G401.6 (cell line): ENCODE measurements around the gene PLCB1.
A peak's percentile ranks its signal among the peaks of the same experiment; 100 is the strongest.
"Not testable (repeated sequence)": the region's sequence is repeated elsewhere in the genome, so short reads cannot be mapped to it uniquely, and the experiment has no call there.

Source experiments
- FAIRE-seq: peaks from 2 replicates; lab custom pipeline; 2012; peaks lifted over from hg19 to GRCh38; lab: Jason Lieb, UNC

The PLCB1 gene

DNA sequence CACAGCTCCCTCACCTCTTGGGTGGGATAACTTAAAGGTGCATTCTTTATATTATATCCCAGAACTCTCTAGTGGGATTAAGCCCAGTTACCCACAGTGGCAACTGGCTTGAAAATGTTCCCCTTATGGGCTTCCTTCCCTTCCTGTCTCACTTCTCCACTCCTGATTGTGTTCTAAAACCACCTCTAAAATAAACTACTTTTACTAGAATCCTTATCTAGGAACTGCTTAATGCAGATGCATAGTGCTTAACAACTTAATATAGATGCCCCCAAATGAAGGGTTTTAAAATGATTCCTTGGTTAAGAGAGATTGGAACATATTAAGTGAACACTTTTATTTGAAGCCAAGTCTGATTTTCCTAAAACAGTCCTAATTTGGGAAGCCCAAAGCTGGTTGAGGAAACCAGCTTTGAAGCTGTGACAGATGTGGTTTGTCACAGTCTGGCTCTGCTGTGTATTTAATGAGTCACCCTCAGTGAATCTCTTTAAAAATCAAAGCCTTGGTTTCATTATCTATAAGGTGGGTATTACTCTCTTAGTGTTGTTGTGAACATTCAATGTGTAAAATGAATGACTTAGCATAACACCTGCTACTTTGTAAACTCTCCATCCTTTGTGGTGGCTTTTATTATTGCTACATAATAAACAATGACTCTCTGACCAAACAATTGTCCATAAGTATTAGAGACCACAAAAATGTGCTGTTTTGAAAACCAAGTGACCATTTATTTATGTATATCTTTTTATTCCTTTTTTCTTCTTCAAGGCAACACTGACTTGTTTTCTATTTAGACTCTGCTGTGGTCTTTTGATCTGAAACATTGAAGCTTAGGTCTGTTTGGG is 24.4 kb downstream of the PLCB1 start:
- no peak for FAIRE-seq

DNA sequence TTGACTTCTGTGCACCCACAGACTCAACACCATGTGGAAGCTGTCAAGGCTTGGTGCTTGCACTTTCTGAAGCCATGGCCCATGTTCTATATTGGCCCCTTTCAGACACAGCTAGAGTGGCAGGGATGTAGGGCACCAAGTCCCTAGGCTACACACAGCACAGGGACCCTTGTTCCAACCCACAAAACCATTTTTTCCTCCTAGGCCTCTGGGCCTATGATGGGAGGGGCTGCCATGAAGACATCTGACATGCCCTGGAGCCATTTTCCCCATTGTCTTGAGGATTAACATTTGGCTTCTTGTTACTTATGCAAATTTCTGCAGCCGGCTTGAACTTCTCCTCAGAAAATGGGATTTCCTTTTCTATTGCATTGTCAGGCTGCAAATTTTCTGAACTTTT is 27.2 kb downstream of the PLCB1 start:
- FAIRE-seq, result not testable (repeated sequence)

DNA sequence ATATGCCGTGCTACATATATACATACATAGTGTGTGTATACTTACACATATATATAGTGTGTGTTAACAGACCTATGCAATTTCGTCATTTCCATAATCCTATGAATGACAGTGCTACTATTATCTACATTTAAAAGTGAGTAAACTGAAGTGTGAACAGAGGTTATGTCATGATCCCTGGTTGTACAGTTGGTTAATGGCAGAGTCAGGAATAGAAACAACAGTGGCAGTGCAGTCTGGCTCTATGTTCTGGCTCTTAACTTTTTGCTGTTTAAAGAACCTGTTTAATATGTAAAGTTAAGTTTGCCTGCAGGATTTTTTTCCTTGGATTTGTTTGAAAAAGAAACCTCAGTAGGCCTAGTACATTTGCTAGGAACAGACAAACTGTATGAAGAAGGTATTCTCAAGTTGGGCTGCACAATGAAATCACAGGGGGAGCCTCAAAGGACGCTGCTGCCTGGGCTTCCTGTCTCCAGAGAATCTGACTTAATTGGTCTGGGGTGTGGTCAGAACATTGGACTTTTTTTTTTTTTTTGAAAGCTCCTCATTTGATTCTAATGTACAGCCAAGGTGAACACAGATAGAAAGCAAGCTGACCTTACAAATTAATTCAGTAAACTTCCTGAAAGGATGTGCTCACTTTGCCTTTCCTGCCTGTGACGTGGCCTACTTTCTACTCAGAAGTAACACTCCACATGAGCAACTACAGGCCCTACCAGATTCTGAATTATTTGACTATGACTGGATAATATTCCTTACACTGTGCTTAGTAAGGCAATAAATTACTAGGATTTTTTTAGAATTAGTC is 29.4 kb downstream of the PLCB1 start:
- no peak for FAIRE-seq

DNA sequence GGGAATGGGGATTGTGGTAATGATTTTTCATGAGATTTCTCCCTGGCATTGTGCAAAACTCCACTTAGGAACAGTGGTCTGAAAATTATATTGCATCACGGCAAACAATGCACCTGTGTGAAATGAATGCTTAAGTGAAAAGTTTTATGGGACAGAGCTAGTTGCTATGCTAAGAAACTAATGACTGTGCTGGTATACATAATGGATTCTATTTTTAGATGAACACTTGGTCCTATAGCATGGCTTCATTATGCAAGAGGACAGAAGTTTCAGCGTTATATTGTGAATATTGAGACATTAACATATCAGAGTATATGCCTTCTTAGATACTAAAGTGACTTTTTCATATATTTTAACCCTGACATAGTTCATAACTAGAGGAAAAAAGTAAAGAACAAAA is 30.5 kb downstream of the PLCB1 start:
- no peak for FAIRE-seq

DNA sequence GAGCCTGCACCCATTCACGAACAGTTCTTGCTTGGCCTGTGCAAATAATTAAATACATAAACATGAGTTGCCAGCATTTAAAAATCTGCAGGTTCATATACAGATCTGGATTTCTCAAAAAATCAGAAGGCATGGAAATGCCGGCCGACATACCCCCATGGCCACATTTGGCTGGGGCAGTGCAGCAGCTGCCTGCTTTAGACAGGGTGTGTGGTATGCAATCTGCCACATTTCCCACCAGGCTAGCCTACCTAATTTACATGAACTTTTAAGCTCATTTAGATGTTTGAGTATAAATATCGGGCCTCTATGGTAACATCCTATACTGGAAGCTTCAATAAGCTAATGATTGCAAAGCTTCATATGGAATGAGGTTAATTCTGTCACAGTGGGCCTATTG is 31.5 kb downstream of the PLCB1 start:
- FAIRE-seq, result no peak

DNA sequence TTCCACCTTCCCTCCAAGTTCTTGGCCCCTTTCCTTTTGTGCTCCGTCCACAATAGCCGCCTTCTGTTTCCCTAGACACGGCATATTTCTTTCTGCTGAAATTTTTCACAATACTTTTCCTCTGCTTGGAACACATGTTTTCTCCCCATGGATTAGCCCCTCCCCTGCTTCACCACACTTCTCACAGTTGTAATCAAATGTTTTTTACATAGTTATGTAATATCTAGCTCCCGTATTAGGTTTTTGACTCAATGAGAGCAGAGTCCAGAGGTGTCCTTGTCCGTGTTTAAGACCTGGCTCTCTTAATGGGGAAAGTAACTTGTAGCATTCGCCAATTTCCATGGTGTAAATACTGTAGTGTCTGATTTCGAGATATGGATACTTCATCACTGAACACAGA is 34.7 kb downstream of the PLCB1 start:
- FAIRE-seq, result no peak

DNA sequence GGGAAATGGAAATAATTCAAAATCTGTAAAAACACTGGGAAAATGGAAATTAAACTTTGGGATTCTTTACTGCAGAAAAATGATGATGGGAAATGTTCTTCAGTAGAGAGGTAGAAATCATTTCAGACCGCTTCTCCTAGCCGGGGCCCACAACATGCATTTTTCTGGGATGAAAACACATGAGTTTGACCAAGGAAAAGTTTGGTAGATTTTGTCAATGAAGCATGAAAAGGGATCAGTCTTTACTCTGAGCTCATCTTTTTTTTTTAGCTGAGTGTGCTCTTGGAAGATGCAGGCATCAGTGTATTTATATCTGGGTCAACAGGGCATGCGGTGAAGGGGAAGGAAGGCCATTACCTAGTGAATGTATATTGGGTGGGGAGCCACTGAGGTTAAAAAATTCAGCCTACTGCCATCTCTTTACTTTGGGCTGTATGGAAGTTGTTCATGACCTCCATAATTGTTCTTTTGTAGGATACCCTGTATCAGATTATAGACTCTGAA is 36.8 kb downstream of the PLCB1 start:
- FAIRE-seq, result no peak

DNA sequence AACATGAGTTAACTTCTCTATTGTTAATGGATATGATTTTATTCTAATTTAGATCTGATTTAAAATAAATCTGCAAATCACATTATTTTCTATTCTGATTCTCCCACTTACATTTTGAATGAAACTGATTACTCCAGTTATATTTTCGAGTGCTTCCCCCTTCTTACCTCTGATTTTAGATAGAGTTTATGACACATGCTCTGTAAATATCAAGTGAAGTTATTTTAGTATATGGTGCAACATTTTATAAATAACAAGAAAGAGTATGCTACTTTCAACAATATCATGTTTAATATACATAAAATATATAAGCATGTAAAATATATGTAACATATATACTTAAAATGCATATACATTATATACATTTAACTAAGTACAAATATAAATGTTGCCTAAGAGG is 38.9 kb downstream of the PLCB1 start:
- peak; percentile 6 for FAIRE-seq

DNA sequence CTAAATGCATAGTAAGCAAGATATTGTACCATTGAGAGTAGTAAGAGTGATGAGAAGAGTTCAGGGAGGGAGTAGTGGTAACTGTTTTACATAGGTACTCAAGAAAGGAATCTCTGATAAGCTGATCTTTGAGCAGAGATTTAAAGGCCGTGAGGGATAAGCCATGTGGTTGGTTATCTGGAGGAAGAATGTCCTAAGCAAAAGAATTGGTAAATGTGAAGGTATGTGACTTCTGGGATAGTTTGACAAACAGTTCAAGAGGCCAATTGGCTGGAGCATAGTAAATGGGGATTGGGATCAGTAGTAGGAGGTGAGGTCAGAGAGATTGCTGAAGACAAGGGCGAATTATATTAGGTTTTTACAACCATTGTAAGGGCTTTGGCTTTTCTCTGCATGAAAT is 40.1 kb downstream of the PLCB1 start:
- no peak for FAIRE-seq

DNA sequence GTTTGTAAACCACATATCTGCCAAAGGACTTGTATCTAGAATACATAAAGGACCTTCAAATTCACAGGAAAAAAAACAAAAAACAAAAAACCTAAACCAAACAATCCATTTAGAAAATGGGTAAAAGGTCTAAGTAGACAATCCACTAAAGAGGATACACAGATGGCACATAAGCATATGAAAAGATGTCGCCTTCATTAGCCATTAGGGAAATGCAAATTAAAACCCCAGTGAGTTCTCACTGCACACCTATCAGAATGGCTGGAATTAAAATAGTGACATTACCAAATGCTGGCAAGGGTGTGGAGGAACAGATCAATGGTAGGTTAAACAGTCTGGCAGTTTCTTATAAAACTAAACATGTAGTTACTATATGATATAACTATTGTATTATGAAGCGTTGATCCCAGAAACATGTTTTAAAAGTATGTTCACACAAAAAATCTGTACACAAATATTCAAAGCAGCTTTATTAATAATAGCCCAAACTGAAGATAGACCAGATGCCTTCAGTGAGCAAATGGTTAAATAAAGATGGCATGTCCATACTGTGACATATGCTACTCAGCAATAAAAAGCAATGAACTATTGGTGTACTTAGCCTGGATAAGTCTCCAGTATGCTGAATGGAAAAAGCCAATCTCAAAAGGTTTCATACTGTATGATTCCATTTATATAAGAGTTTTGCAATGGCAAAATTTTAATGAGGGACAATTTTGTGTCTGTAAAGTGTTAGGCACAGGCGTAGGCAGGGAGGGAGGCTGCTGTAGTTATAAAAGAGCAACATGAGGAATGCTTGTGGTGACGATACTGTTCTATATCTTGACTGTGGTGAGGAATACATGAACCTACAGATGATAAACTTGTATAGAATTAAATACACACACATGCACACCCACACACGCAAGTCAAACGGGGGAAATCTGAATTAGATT is 43.9 kb downstream of the PLCB1 start:
- no peak for FAIRE-seq

DNA sequence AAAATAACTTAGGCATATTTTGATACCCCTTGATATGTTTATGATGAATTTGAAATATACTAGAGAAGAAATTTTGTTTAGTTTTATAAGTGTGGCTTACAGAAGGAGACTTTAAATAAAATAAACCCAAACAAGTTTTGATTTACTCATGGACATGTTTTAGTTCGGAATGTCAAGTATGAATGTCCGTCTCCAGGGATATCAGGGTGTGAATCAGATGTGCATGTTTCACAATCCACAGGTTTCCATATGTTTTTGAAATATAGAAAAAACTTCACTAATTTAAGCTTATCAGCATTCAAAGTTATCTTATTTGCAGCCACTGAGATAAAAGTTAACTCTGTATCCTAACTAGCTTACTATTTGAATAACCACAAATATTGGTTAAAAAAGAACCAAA is 51.5 kb downstream of the PLCB1 start:
- no peak for FAIRE-seq

DNA sequence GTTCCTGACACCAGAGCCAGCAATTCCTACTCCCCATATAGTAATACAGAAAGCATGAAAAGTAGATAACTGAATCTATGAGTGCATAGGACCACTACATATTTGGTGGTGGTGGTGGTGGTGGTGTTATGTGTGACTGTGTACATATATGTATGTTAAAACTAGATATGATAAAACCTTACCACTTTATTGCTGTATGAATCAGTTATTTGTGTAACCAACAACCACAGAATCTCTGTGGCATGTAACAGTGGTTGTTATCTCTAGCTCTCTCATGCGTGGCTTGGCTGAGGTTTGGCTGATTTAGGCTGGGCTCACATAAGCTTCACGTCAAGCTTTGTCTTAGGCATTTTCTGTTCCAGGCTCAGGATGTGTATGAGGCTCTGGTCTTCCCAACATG is 55.7 kb downstream of the PLCB1 start:
- FAIRE-seq, result no peak

DNA sequence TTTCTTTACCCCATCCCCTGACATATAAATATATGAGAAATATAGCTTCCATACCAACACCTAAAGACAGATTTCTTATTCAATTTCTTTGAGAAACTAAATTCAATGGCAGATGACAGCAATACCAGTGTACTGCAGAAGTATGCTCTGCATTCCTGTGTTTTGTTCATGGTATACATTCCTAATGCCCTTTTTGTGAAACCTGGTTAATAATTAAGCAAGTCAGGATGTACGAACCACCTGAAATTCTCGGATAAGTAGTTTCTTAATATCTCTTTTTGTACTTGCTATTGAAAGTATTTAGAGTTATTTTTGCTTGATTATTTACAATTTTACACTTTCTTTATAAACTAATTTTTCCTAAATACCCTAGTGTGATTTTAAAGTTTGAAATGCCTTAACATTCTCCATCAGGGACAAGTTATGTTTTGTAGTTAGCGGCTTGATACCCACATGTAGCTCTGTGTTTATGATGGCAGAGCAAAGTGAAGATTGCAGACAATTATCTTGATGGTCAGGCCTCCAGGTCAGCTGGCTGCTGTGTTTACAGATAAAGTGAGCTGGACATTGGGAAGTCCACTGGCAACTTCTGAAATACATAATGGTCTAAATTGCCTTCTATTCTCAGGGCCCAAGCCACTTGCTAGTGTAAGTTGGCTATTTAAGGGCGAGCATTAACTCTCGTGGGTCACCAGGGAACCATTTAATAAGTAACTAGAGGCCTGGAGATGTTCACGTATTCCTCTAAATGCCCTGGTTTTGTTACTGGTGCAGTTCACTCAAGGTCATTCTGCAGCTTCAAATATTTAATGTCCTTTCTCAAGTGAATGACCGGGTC is 58.2 kb downstream of the PLCB1 start:
- no peak for FAIRE-seq

DNA sequence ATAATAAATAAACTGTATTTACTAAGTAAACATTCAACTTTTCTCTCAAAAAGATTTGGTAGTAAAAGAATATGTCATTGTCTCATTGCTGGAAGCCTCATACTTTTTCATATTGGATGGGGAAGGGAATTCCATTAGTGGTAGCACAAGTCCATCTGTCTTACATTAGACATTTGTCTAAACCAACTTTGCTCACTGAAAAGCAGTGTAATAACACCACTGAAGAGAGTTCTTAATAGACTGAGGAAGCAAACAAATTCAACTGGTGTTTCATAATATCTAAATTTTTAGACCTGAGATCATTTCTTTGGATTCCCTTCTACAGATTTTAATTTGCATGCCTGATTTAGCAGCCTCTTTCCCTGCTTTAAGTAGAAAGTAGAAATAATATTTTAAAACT is 62.7 kb downstream of the PLCB1 start:
- FAIRE-seq, result no peak

DNA sequence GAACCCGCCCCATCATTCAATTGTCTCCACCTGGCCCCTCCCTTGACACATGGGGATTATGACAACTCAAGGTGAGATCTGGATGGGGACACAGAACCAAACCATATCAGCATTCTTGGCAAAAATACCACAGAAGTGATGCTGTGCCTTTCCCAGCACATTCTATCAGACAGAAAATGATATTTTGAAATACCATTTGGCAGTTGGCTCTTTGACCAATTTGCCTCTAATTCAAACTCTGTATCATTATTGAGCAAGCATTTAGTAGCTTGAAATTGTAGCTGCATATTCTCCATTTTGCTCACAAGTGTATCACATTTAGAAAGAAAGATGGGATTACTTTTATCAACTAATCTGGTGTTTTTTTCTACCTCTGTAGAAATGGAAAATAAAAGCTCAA is 64.0 kb downstream of the PLCB1 start:
- no peak for FAIRE-seq

DNA sequence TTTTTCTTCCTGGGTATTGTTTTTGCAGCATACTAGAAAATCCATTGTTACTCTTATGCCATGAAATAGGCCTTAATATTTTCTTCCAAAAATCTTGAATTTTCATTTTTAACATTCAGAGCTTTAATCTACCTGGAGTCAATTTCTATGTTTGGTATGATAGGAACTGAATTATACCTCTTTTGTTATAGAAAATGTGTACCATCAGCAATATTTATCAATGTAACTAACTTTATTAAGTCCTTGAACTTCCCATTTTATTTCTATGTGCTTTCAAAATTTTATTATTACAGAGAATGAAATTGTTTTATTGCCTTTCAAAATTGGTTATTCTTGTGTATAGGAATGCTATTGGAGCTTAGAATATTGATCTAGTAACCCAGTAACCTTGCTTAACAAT is 68.2 kb downstream of the PLCB1 start:
- no peak for FAIRE-seq

DNA sequence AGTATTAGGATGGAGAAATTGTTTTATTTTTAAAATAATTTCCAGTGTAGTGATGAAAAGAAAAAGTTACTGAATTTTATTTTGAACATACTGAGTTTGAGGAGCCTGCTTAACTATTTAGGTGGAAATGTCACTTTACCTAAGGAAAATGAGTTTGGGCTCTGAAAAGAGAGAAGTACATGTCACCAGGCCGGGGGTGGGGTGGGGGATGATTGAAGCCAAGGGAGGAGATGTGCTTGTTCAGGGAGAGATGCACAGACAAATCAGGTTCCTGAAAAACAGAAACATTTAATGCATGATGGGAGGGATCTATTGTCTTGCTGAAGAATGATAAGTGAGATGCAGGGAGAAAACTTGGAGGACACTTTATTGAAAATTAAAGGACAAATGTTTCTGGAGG is 71.3 kb downstream of the PLCB1 start:
- no peak for FAIRE-seq

DNA sequence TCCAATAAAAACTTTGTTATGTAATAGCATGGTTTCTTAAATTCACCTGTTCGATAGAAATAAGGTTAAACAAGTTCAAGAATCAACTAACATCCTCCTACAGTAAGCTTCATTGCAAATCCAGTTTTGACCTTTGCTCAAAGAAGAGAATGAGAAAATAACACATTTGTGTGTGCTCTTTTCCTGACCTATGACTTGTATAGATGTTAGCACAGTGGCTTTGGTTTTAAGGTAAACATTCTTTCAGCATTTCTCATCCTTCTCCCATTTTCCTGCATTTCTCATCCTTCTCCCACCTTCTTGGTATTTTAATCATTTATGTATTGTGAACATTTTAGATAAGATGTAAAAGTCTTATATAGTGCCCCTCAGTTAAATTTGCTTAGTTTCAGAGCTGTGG is 73.9 kb downstream of the PLCB1 start:
- no peak for FAIRE-seq

DNA sequence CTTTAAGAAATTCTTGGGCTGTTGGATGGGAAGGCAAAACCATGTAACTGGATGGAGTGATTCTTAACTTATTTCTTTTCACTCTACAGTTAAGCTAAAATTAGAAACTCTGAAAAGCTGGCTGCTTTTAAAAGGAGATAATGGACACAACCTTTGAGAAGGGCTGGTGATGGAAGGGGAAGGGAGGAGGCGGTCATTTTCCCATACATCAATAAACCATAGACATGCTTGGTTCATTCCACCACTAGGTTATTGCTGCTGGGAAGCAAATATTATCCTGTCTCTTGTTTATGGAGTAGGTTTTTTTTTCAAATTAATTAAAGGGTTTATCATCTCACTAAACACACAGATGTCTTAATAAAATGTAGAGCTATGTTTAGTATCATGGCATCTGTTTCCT is 76.2 kb downstream of the PLCB1 start:
- FAIRE-seq, result no peak

DNA sequence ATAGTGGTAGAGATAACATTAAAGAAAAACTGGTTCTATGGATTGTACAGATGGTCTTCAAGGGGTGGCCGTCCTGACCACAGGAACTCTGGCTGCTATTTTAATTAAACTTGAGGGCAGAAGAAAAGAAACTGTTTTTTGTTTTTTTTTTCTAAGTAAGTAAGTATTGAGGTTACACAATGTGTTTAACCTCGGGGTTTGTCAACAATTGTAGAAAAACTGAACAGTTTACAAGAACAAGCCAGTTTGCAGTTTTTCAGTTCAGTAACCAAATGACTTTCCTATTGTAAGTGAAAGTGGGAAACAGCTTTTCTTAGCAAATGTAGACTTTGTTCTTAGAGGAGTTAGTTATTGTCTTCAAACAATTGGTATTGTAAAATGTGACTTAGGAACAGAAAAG is 77.0 kb downstream of the PLCB1 start:
- FAIRE-seq, result no peak

DNA sequence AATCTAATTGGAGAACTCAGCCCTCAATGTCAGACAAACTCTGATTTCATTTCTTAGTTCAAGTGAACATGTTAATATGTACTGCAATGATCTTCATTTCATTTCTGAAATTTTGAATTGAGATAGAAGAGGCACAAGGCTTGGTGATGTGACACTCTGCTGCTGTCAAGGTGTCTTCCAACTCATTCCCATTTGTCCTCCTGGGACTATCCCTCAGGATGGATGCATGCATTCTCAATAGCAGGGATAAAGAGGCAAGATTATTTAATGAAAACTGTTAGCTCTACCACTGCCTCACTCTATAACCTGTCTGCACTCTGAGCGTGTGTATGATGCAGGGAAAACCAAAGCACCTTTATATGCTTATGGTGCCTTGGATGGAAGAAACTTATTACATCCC is 78.7 kb downstream of the PLCB1 start:
- FAIRE-seq, result no peak

DNA sequence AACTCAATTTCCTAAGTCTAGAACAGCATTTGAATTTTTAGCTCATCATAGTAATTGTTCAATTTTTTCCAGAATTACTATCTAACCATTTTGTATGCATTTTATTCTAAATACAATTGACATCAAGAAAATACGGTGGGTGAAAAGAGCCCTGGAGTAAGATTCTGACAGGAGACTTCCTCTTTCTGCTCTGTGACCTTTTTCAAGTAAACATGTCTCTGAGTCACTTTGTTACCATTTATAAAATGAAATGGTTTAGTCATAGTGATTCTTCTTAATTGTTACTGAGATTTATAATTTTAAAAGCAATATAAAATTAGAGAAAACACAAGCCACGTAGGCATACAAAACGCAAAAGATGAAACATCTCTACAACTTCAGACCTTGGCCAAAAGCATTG is 80.2 kb downstream of the PLCB1 start:
- no peak for FAIRE-seq
